Neural progenitor cell (in vitro differentiated cells): ENCODE data around the gene CCAR1. TPM values are rescaled to one million over a fixed set of nuclear protein-coding genes. Genes with fewer than 3 reads are reported as not detected.
A peak's percentile ranks its signal among the peaks of the same experiment; 100 is the strongest.

Source experiments
- DNase-seq: peaks from one replicate; pipeline ENCODE4 v3.0.0-alpha.2; 2016; ENCODE audit warnings: low spot score
- H2AFZ ChIP-seq: fragments of 200-600 bp; sonication (generic); replicated peaks from 2 replicates; pipeline ENCODE4 v1.6.1; 2016; ENCODE audit warnings: antibody characterized with exemption
- H3F3A ChIP-seq: fragments of 200-600 bp; sonication (generic); 2 replicates; pipeline ENCODE4 v1.6.1; 2016; ENCODE audit warnings: antibody characterized with exemption, low read depth
- H3K27ac ChIP-seq: fragments of 200-600 bp; sonication (generic); 2 replicates; pipeline ENCODE4 v1.5.1; 2016; ENCODE audit warnings: mild to moderate bottlenecking
- H3K27me3 ChIP-seq: fragments of 200-600 bp; sonication (generic); 2 replicates; pipeline ENCODE4 v1.6.1; 2016; ENCODE audit warnings: mild to moderate bottlenecking, moderate library complexity
- H3K36me3 ChIP-seq: fragments of 200-600 bp; sonication (generic); 2 replicates; pipeline ENCODE4 v1.5.1; 2016
- H3K4me1 ChIP-seq: fragments of 200-600 bp; sonication (generic); 2 replicates; pipeline ENCODE4 v1.6.1; 2016; ENCODE audit warnings: mixed run types
- H3K4me2 ChIP-seq: fragments of 200-600 bp; sonication (generic); 2 replicates; pipeline ENCODE4 v1.6.1; 2016
- H3K4me3 ChIP-seq: fragments of 200-600 bp; sonication (generic); 2 replicates; pipeline ENCODE4 v1.5.1; 2016
- H3K79me2 ChIP-seq: fragments of 200-600 bp; sonication (generic); 2 replicates; pipeline ENCODE4 v1.6.1; 2016; ENCODE audit warnings: low read depth
- H3K9ac ChIP-seq: fragments of 200-600 bp; sonication (generic); 2 replicates; pipeline ENCODE4 v1.6.1; 2016
- H3K9me3 ChIP-seq: fragments of 200-600 bp; sonication (generic); 2 replicates; pipeline ENCODE4 v1.5.1; 2016; ENCODE audit warnings: low read depth
- H4K20me1 ChIP-seq: fragments of 200-600 bp; sonication (generic); 2 replicates; pipeline ENCODE4 v1.6.1; 2016; ENCODE audit warnings: low read depth
- H3K27ac Mint-ChIP-seq: 3 replicates; pipeline ENCODE4 v1.8.0; 2021; ENCODE audit warnings: mixed read lengths
- H3K27me3 Mint-ChIP-seq: 2 replicates; pipeline ENCODE4 v1.8.0; 2022; ENCODE audit warnings: low read depth, mild to moderate bottlenecking, inconsistent platforms, moderate library complexity, mixed read lengths; ENCODE audit not compliant: insufficient read depth
- H3K36me3 Mint-ChIP-seq: 3 replicates; pipeline ENCODE4 v1.8.0; 2021; ENCODE audit warnings: mixed read lengths
- H3K4me1 Mint-ChIP-seq: 3 replicates; pipeline ENCODE4 v1.8.0; 2021; ENCODE audit warnings: mixed read lengths
- H3K4me3 Mint-ChIP-seq: 3 replicates; pipeline ENCODE4 v1.8.0; 2021; ENCODE audit warnings: mild to moderate bottlenecking, moderate library complexity, mixed read lengths
- H3K9me3 Mint-ChIP-seq: 3 replicates; pipeline ENCODE4 v1.8.0; 2020; ENCODE audit warnings: mixed read lengths
- CTCF ChIP-seq: fragments of 200-600 bp; sonication (generic); IDR thresholded peaks from 2 replicates; pipeline ENCODE4 v1.5.1; 2017; ENCODE audit warnings: antibody characterized with exemption, mild to moderate bottlenecking
- EZH2 ChIP-seq: fragments of 200-600 bp; sonication (generic); IDR thresholded peaks from 2 replicates; pipeline ENCODE4 v1.6.1; 2017; ENCODE audit warnings: antibody characterized with exemption, mild to moderate bottlenecking, moderate library complexity
- EZH2phosphoT487 ChIP-seq: fragments of 200-600 bp; sonication (generic); IDR thresholded peaks from 2 replicates; pipeline ENCODE4 v1.6.1; 2017; ENCODE audit warnings: antibody characterized with exemption
- total RNA-seq: library from RNA; depleted of rRNA; stranded (reverse); fragments of >200 nt; gene quantifications from 2 replicates; pipeline ENCODE4 v1.2.3, GENCODE V29; 2015; ENCODE audit warnings: low replicate concordance

The CCAR1 gene
- 92.7 and 141 TPM in 2 replicates for total RNA-seq

GRCh38 chr10:68720793-68721672 is at the start of gene CCAR1:
CCAR1 (plus strand) TSS chr10:68721239; CDS start chr10:68722505, 1,266 bp downstream.
- peak; percentile 99 for DNase-seq
- Histone ChIP-seq H3K9me3 (no peaks in the 10 kb centered on the region), H3K9ac (peak within 1 kb of the TSS; percentile 82), H3K4me3 (peak within 1 kb of the TSS; percentile 95), H3K79me2 (peaks cover 49% of the 10 kb centered on the region), H3K4me2 (peak within 1 kb of the TSS; percentile 94), H3K27me3 (no peaks in the 10 kb centered on the region), H3K36me3 (peaks cover 4% of the 10 kb centered on the region), H3F3A (peaks cover 37% of the 10 kb centered on the region), H4K20me1 (peaks cover 10% of the 10 kb centered on the region), H3K4me1 (peaks cover 9% of the 10 kb centered on the region), H3K27ac (peak within 1 kb of the TSS; percentile 92), H2AFZ (peak within 1 kb of the TSS; percentile 78)
- H3K27me3 Mint-ChIP-seq, result peaks cover 3% of the 10 kb centered on the region
- peaks cover 17% of the 10 kb centered on the region for H3K36me3 Mint-ChIP-seq
- H3K9me3 Mint-ChIP-seq, result peaks cover 4% of the 10 kb centered on the region
- H3K4me1 Mint-ChIP-seq, result peaks cover 12% of the 10 kb centered on the region
- peak within 1 kb of the TSS; percentile 99 for H3K4me3 Mint-ChIP-seq
- no peak for TF ChIP-seq EZH2phosphoT487
- H3K27ac Mint-ChIP-seq, result peak within 1 kb of the TSS; percentile 99

- H3K27me3 Mint-ChIP-seq, result no peaks in the 10 kb centered on the region
- peak overlapping the region; percentile 29 for H3K27ac ChIP-seq
- no peaks in the 10 kb centered on the region for H3K9me3 Mint-ChIP-seq
- H3K4me1 Mint-ChIP-seq, result no peaks in the 10 kb centered on the region
- no peak for DNase-seq
- no peaks in the 10 kb centered on the region for H4K20me1 ChIP-seq
- no peak overlapping the region for H2AFZ ChIP-seq
- no peak overlapping the region for H3K4me3 ChIP-seq
- no peak overlapping the region for H3K4me2 ChIP-seq
- peaks cover 16% of the 10 kb centered on the region for H3K36me3 ChIP-seq
- no peak overlapping the region for H3K4me3 Mint-ChIP-seq
- H3K9ac ChIP-seq, result no peak overlapping the region
- no peaks in the 10 kb centered on the region for H3K9me3 ChIP-seq
- peaks cover 18% of the 10 kb centered on the region for H3F3A ChIP-seq
- H3K27me3 ChIP-seq, result no peaks in the 10 kb centered on the region
- H3K79me2 ChIP-seq, result peaks cover 5% of the 10 kb centered on the region
- H3K4me1 ChIP-seq, result no peaks in the 10 kb centered on the region
- peaks cover 42% of the 10 kb centered on the region for H3K36me3 Mint-ChIP-seq
- TF ChIP-seq EZH2phosphoT487, result no peak
- H3K27ac Mint-ChIP-seq, result no peak overlapping the region
Observed at GRCh38 chr10:68684413-68684812, 36.6 kb upstream of the CCAR1 start.

GRCh38 chr10:68696018-68696417 is 25.0 kb upstream of the CCAR1 start:
- Histone ChIP-seq H3K9me3 (no peaks in the 10 kb centered on the region), H3K4me2 (no peak overlapping the region), H3K79me2 (no peaks in the 10 kb centered on the region), H3K27me3 (no peaks in the 10 kb centered on the region), H4K20me1 (no peaks in the 10 kb centered on the region), H3K27ac (no peak overlapping the region), H3F3A (peaks cover 49% of the 10 kb centered on the region), H3K4me1 (peaks cover 15% of the 10 kb centered on the region), H3K9ac (no peak overlapping the region), H3K4me3 (no peak overlapping the region), H3K36me3 (peaks cover 16% of the 10 kb centered on the region), H2AFZ (no peak overlapping the region)
- Mint-ChIP-seq H3K4me3 (no peak overlapping the region), H3K27me3 (no peaks in the 10 kb centered on the region), H3K27ac (no peak overlapping the region), H3K9me3 (no peaks in the 10 kb centered on the region), H3K4me1 (no peaks in the 10 kb centered on the region), H3K36me3 (peaks cover 18% of the 10 kb centered on the region)
- TF ChIP-seq EZH2phosphoT487 (no peak), CTCF (no peak), EZH2 (no peak)
- DNase-seq, result no peak

- H3K4me1 Mint-ChIP-seq, result no peaks in the 10 kb centered on the region
- TF ChIP-seq EZH2phosphoT487, result no peak
- no peak for TF ChIP-seq CTCF
- TF ChIP-seq EZH2, result no peak
- Histone ChIP-seq H3K27me3 (no peaks in the 10 kb centered on the region), H3K4me3 (no peak overlapping the region), H4K20me1 (no peaks in the 10 kb centered on the region), H3K4me2 (no peak overlapping the region), H3K27ac (no peak overlapping the region), H3F3A (peaks cover 44% of the 10 kb centered on the region), H3K9me3 (no peaks in the 10 kb centered on the region), H3K4me1 (peaks cover 15% of the 10 kb centered on the region), H2AFZ (no peak overlapping the region), H3K36me3 (peaks cover 6% of the 10 kb centered on the region), H3K79me2 (no peaks in the 10 kb centered on the region), H3K9ac (no peak overlapping the region)
- H3K36me3 Mint-ChIP-seq, result peaks cover 10% of the 10 kb centered on the region
- H3K27ac Mint-ChIP-seq, result no peak overlapping the region
- no peaks in the 10 kb centered on the region for H3K27me3 Mint-ChIP-seq
- H3K4me3 Mint-ChIP-seq, result no peak overlapping the region
- H3K9me3 Mint-ChIP-seq, result no peaks in the 10 kb centered on the region
- DNase-seq, result no peak
Observed at GRCh38 chr10:68697106-68697505, 23.9 kb upstream of the CCAR1 start.
